GM10266 (cell line): ENCODE measurements around the gene MYO9B.

ENCODE experiments used
- DNase-seq: peaks from one replicate; pipeline ENCODE4 v3.0.0; 2012; ENCODE audit errors: extremely low spot score
- TF ChIP-seq, protein P1 (sequence below): IDR thresholded peaks from 2 replicates; pipeline ENCODE4 v1.5.1; 2012; ENCODE audit warnings: mild to moderate bottlenecking, low read depth; ENCODE audit not compliant: control insufficient read depth, insufficient read depth; ENCODE audit errors: missing control alignments

The MYO9B gene

GRCh38 chr19:17205237-17206140 is 129.9 kb downstream of the MYO9B start:
- TF ChIP-seq, protein P1, sequence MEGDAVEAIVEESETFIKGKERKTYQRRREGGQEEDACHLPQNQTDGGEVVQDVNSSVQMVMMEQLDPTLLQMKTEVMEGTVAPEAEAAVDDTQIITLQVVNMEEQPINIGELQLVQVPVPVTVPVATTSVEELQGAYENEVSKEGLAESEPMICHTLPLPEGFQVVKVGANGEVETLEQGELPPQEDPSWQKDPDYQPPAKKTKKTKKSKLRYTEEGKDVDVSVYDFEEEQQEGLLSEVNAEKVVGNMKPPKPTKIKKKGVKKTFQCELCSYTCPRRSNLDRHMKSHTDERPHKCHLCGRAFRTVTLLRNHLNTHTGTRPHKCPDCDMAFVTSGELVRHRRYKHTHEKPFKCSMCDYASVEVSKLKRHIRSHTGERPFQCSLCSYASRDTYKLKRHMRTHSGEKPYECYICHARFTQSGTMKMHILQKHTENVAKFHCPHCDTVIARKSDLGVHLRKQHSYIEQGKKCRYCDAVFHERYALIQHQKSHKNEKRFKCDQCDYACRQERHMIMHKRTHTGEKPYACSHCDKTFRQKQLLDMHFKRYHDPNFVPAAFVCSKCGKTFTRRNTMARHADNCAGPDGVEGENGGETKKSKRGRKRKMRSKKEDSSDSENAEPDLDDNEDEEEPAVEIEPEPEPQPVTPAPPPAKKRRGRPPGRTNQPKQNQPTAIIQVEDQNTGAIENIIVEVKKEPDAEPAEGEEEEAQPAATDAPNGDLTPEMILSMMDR: peak; percentile 73
- no peak for DNase-seq

DNA sequence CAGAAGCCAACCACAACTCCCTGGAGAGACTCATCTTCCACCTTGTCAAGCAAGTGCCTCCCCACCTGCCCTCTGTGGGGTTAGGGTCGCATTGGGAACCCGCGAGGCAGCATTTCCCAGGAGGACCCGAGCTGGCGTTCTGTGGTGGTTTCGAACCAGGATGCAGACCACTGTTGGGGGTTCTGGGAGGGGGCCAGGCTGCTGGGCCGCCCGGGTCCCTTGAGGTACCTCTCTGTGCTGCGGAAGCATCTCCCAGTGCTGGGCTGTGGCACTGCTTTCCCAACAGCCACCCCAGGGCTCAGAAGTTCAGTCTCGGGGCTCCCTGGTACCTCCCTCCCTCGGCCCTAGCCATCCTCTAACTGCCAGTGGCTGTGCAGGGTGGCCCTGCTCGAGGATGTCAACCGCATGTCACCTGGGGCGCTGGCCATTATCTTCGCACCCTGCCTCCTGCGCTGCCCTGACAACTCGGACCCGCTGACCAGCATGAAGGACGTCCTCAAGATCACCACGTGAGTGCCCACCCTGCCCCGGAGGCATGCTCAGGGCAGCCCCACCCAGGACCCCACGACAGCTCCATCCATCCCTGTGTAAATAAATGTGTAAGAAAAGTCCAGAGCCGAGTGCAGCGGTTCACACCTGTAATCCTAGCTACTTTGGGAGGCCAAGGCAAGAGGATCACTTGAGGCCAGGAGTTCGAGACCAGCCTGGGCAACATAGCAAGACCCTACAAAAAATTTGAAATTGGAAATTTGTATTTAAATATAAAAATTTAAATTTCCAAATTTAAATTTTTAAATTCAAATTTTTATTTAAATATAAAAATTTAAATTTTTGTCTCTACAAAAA is 131.4 kb downstream of the MYO9B start:
- TF ChIP-seq, protein P1: no peak
- no peak for DNase-seq

GRCh38 chr19:17209126-17210036 is 133.8 kb downstream of the MYO9B start:
- TF ChIP-seq, protein P1: no peak
- DNase-seq: peak; percentile 88

- no peak for DNase-seq
- TF ChIP-seq, protein P1: no peak
Measured at GRCh38 chr19:17210296-17210695, 134.7 kb downstream of the MYO9B start.

- no peak for DNase-seq
- TF ChIP-seq, protein P1: no peak
Measured at GRCh38 chr19:17211547-17212446, 136.2 kb downstream of the MYO9B start.

GRCh38 chr19:17213334-17213733 is 137.8 kb downstream of the MYO9B start:
- no peak for DNase-seq
- TF ChIP-seq, protein P1: no peak
